GM12875 (cell line): ENCODE data around the gene EGLN2.
"Not testable (repeated sequence)": the region's sequence is repeated elsewhere in the genome, so short reads cannot be mapped to it uniquely, and the experiment has no call there.

Experiments used
- H3K4me3 ChIP-seq: one replicate; pipeline ENCODE4 v1.5.1; 2011; ENCODE audit warnings: low read depth, low read length, control low read depth
- CTCF ChIP-seq: IDR thresholded peaks from 2 replicates; pipeline ENCODE4 v1.5.1; 2011; ENCODE audit warnings: low read depth, mild to moderate bottlenecking, control low read depth, inconsistent platforms, low read length, moderate library complexity, borderline replicate concordance; ENCODE audit not compliant: insufficient read depth

Gene EGLN2

GRCh38 chr19:40777937-40778705 is 20.9 kb upstream of the EGLN2 start, which contains the start of gene RAB4B:
Gene RAB4B (plus strand): TSS chr19:40778247. CDS start chr19:40778376, 129 bp downstream.
- no peak for TF ChIP-seq CTCF
- peak within 1 kb of the TSS; percentile 55 for H3K4me3 ChIP-seq

- TF ChIP-seq CTCF = no peak
- peak overlapping the region; percentile 52 for H3K4me3 ChIP-seq
These were observed 20.2 kb upstream of the EGLN2 start for GRCh38 chr19:40778706-40779284.

GRCh38 chr19:40780582-40780981 is 18.4 kb upstream of the EGLN2 start:
- TF ChIP-seq CTCF = no peak
- no peak overlapping the region for H3K4me3 ChIP-seq

GRCh38 chr19:40781140-40781539 is 17.9 kb upstream of the EGLN2 start:
- no peak overlapping the region for H3K4me3 ChIP-seq
- TF ChIP-seq CTCF = no peak

GRCh38 chr19:40783711-40784110 is 15.3 kb upstream of the EGLN2 start:
- no peak overlapping the region for H3K4me3 ChIP-seq
- TF ChIP-seq CTCF = no peak

- H3K4me3 ChIP-seq = not testable (repeated sequence)
These were observed 14.8 kb upstream of the EGLN2 start for GRCh38 chr19:40784146-40784545.

GRCh38 chr19:40785526-40785925 is 13.5 kb upstream of the EGLN2 start:
- H3K4me3 ChIP-seq = no peak overlapping the region
- TF ChIP-seq CTCF = no peak
